ENCODE measurements around the gene LDLRAD3.

DNA sequence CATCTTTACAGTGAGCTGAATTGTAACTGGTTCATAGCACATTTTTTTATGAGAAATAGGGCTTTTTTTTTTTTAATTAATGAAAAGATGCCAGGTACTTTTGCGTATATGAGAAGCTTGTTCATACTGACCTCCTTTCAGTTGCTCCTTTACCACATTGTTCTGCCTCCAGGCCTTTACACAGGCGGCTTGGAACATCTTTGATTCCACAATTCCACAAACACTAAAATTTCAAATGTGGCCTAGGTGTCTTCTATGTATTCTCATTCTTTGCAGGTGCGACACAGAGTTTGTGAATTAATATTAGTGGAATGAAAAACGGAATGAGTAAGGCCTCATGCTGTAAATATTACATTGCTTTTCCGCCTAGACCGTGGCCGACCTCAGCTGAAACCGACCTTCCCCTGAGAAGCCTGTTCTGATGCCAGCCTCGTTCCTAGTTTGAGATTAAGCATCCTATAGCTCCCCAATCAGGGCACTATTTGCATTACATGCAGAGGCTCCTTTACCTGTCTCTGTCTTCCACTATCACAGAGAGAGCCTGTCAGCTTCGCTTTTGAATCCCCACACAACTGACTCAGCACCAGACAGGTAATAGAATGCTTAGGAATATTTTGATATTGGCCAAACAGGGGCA, 125.8 kb downstream of the LDLRAD3 start:
- TF ChIP-seq CTCF (IDR thresholded peaks at IDR 0.05), result no peak
- no peak for TF ChIP-seq POLR2A (IDR thresholded peaks at IDR 0.05)
